GM23248 (cell line): ENCODE results near the gene SMARCC1. TPM values are rescaled to one million over a fixed set of nuclear protein-coding genes. Genes with fewer than 3 reads are reported as not detected.
"Not testable (repeated sequence)": the region's sequence is repeated elsewhere in the genome, so short reads cannot be mapped to it uniquely, and the experiment has no call there.

Experiments used
- DNase-seq: peaks from one replicate; pipeline ENCODE4 v3.0.0-alpha.2; 2015
- H2AFZ ChIP-seq: fragments of 200-600 bp; sonication (generic); 2 replicates; pipeline ENCODE4 v1.6.1; 2016; ENCODE audit warnings: antibody characterized with exemption
- H3F3A ChIP-seq: fragments of 200-600 bp; sonication (generic); 2 replicates; pipeline ENCODE4 v1.6.1; 2016; ENCODE audit warnings: mild to moderate bottlenecking, antibody characterized with exemption, mixed run types; ENCODE audit not compliant: insufficient read depth
- H3K27ac ChIP-seq: fragments of 200-600 bp; sonication (generic); 2 replicates; pipeline ENCODE4 v1.5.1; 2016; ENCODE audit warnings: mild to moderate bottlenecking
- H3K27me3 ChIP-seq: fragments of 200-600 bp; sonication (generic); replicated peaks from 2 replicates; pipeline ENCODE4 v1.6.1; 2016; ENCODE audit warnings: mild to moderate bottlenecking; ENCODE audit not compliant: insufficient read depth
- H3K36me3 ChIP-seq: fragments of 200-600 bp; sonication (generic); 2 replicates; pipeline ENCODE4 v1.6.1; 2016; ENCODE audit warnings: low read depth, mild to moderate bottlenecking
- H3K4me1 ChIP-seq: fragments of 200-600 bp; sonication (generic); 2 replicates; pipeline ENCODE4 v1.6.1; 2016; ENCODE audit warnings: mild to moderate bottlenecking; ENCODE audit not compliant: insufficient read depth
- H3K4me2 ChIP-seq: fragments of 200-600 bp; sonication (generic); one replicate; pipeline ENCODE4 v1.6.1; 2016; ENCODE audit warnings: mild to moderate bottlenecking; ENCODE audit not compliant: unreplicated experiment
- H3K4me3 ChIP-seq: fragments of 200-600 bp; sonication (generic); 2 replicates; pipeline ENCODE4 v1.5.1; 2016; ENCODE audit warnings: mild to moderate bottlenecking
- H3K79me2 ChIP-seq: fragments of 200-600 bp; sonication (generic); 2 replicates; pipeline ENCODE4 v1.6.1; 2016; ENCODE audit warnings: mild to moderate bottlenecking; ENCODE audit not compliant: insufficient read depth
- H3K9ac ChIP-seq: fragments of 200-600 bp; sonication (generic); 2 replicates; pipeline ENCODE4 v1.6.1; 2016; ENCODE audit warnings: mild to moderate bottlenecking
- H3K9me2 ChIP-seq: fragments of 200-600 bp; sonication (generic); 2 replicates; pipeline ENCODE4 v1.6.1; 2016; ENCODE audit warnings: mixed run types, mild to moderate bottlenecking, moderate library complexity; ENCODE audit not compliant: insufficient read depth
- H3K9me3 ChIP-seq: fragments of 200-600 bp; sonication (generic); one replicate; pipeline ENCODE4 v1.6.1; 2017; ENCODE audit warnings: low read depth
- H4K20me1 ChIP-seq: fragments of 200-600 bp; sonication (generic); 2 replicates; pipeline ENCODE4 v1.6.0; 2016; ENCODE audit not compliant: insufficient read depth
- EZH2 ChIP-seq: fragments of 200-600 bp; sonication (generic); IDR thresholded peaks from 2 replicates; pipeline ENCODE4 v1.6.1; 2018; ENCODE audit warnings: antibody characterized with exemption, mild to moderate bottlenecking; ENCODE audit not compliant: insufficient read depth, poor library complexity, severe bottlenecking
- EZH2phosphoT487 ChIP-seq: fragments of 200-600 bp; sonication (generic); IDR thresholded peaks from 2 replicates; pipeline ENCODE4 v1.6.1; 2018; ENCODE audit warnings: antibody characterized with exemption, moderate library complexity, mild to moderate bottlenecking, low read depth; ENCODE audit not compliant: insufficient read depth
- WGBS, 2 experiments: methylation state at CpG; one replicate each; pipeline ENCODE4 v1.1.6; 2015 to 2017; ENCODE audit warnings: low lambda C conversion rate in 2 of 2, low coverage in 1 of 2; ENCODE audit errors: missing lambda C conversion rate in 2 of 2; 5-methylcytosine and 5-hydroxymethylcytosine counted together
- in situ Hi-C: fragments of 300-500 bp; cut with MboI; formaldehyde crosslinking; loops from 2 replicates; pipeline ENCODE4 v1.15.0; 2020
- polyA plus RNA-seq: library from polyadenylated mRNA; unstranded; fragments of >200 nt; fragmentation: Nextera tagmentation; extraction: Ambion mirVana; gene quantifications from 2 replicates; pipeline ENCODE4 v1.2.1, GENCODE V29; 2016
- total RNA-seq: library from RNA; depleted of rRNA; stranded (reverse); fragments of >200 nt; shearing (Covaris generic); gene quantifications from 2 replicates; pipeline ENCODE4 v1.2.3, GENCODE V29; 2014

Gene SMARCC1
- total and polyA plus RNA-seq, 2 experiments from 2014 or later, result 31.5 to 40.9 TPM

- H3K27ac ChIP-seq, result no peak overlapping the region
- H3K4me2 ChIP-seq, result no peak overlapping the region
- 0 out of 2 replicates have a peak, but pooled peaks cover 7% of the 10 kb centered on the region for H3F3A ChIP-seq
- TF ChIP-seq EZH2 (no peak), EZH2phosphoT487 (no peak)
- 98% methylated on average over 3 of the region's 3 CpGs for WGBS, 2 experiments
- no peaks in the 10 kb centered on the region for H3K9me3 ChIP-seq
- peaks cover 100% of the 10 kb centered on the region for H3K79me2 ChIP-seq
- H2AFZ ChIP-seq, result no peak overlapping the region
- peaks cover 3% of the 10 kb centered on the region; the same call in 1 of the 2 replicates for H4K20me1 ChIP-seq
- no peak for DNase-seq
- H3K4me3 ChIP-seq, result no peak overlapping the region
- H3K4me1 ChIP-seq, result no peaks in the 10 kb centered on the region
- H3K9ac ChIP-seq, result no peak overlapping the region
- no peaks in the 10 kb centered on the region for H3K27me3 ChIP-seq
- in situ Hi-C loops, result no loop called here
- H3K9me2 ChIP-seq, result no peaks in the 10 kb centered on the region
- H3K36me3 ChIP-seq, result no peaks in the 10 kb centered on the region
Observed at GRCh38 chr3:47752716-47753115, 29.0 kb downstream of the SMARCC1 start.

GRCh38 chr3:47750811-47751354, 30.8 kb downstream of the SMARCC1 start:
- H3K4me3 ChIP-seq, H4K20me1 ChIP-seq, H3K9me2 ChIP-seq, H3K36me3 ChIP-seq, H3K9me3 ChIP-seq, H3K27me3 ChIP-seq, in situ Hi-C loops, H3K27ac ChIP-seq, H2AFZ ChIP-seq, H3K4me1 ChIP-seq, H3K4me2 ChIP-seq, H3K9ac ChIP-seq, DNase-seq, H3F3A ChIP-seq: not testable (repeated sequence)
- H3K79me2 ChIP-seq, result peaks cover 100% of the 10 kb centered on the region
- WGBS, 2 experiments, result 97% methylated on average over 12 of the region's 12 CpGs

DNA sequence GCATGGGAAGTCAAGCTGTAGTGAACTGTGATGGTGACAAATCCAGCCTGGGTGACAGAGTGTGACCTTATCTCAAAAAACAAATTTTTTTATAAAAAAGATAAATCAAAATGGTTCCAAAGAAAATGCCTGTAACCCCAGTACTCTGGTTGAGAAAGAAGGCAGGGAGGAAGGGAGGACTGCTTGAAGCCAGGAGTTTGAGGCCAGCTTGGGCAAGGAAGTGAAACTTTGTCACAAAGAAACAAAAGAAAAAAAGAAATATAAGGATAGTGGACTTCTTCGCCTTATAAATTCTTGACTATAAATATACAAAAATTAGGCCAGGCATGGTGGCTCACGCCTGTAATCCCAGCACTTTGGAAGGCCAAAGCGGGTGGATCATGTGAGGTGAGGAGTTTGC, 34.1 kb downstream of the SMARCC1 start:
- WGBS, 2 experiments, result 100% methylated on average over 3 of the region's 3 CpGs
- H3K79me2 ChIP-seq, result peaks cover 100% of the 10 kb centered on the region
- in situ Hi-C loops, result no loop called here

DNA sequence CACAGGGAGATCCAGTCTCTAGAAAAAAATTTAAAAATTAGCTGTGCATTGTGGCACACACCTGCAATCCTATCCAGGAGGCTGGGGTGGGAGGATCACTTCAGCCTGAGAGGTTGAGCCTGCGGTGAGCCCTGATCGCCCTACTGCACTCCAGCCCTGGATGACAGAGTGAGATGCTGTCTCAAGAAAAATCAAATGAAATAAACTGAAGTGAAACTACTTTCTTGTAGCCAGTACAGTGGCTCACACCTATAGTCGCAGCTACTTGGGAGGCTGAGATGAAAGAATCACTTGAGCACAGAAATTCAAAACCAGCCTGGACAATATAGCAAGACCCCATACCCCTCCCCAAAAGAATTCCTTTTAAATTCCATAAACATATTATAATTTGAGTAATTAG, 35.4 kb downstream of the SMARCC1 start:
- H3K9ac ChIP-seq, result no peak overlapping the region
- no peaks in the 10 kb centered on the region for H3K27me3 ChIP-seq
- H3K4me3 ChIP-seq, result no peak overlapping the region
- peaks cover 11% of the 10 kb centered on the region; the same call in 1 of the 2 replicates for H3F3A ChIP-seq
- no peaks in the 10 kb centered on the region for H3K9me2 ChIP-seq
- no peak overlapping the region for H2AFZ ChIP-seq
- peaks cover 100% of the 10 kb centered on the region for H3K79me2 ChIP-seq
- H4K20me1 ChIP-seq, result no peaks in the 10 kb centered on the region; the same call in 1 of the 2 replicates
- no peak overlapping the region for H3K4me2 ChIP-seq
- H3K27ac ChIP-seq, result no peak overlapping the region
- in situ Hi-C loops, result no loop called here
- no peaks in the 10 kb centered on the region for H3K9me3 ChIP-seq
- H3K4me1 ChIP-seq, result no peaks in the 10 kb centered on the region
- 0 out of 2 replicates have a peak, but pooled peaks cover 3% of the 10 kb centered on the region for H3K36me3 ChIP-seq
- no peak for DNase-seq
- TF ChIP-seq EZH2, result no peak
- no peak for TF ChIP-seq EZH2phosphoT487
- 81 to 86% methylated on average over 3 of the region's 3 CpGs for WGBS, 2 experiments

More for the DNA sequence above, 34.1 kb downstream of the SMARCC1 start:
- Histone ChIP-seq H3K36me3 (0 out of 2 replicates have a peak, but pooled peaks cover 3% of the 10 kb centered on the region), H3K27ac (no peak overlapping the region), H3K4me1 (no peaks in the 10 kb centered on the region), H4K20me1 (no peaks in the 10 kb centered on the region; the same call in 1 of the 2 replicates), H3K27me3 (no peaks in the 10 kb centered on the region), H2AFZ (no peak overlapping the region), H3K4me3 (no peak overlapping the region), H3F3A (peaks cover 8% of the 10 kb centered on the region; the same call in 1 of the 2 replicates), H3K9me3 (no peaks in the 10 kb centered on the region), H3K9me2 (no peaks in the 10 kb centered on the region), H3K9ac (no peak overlapping the region), H3K4me2 (no peak overlapping the region)
- DNase-seq, result no peak
- TF ChIP-seq EZH2phosphoT487 (no peak), EZH2 (no peak)

DNA sequence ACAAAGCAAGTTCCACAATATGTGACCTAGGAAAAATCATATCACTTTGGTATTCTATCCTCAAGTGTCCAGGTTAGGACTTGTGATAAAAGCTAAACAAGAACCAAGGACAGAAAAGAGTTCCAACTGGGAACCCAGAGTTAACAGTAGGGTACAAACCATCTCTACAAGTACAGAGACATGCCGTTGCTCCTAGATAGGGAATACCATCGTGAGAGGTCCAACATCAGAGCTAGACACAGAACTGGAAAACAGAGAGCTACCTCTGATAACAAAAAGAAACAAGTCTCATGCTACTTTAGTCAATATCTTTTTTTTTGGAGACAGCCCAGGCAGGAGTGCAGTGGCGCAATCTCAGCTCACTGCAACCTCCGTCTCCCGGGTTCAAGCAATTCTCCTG, 37.8 kb downstream of the SMARCC1 start:
- Histone ChIP-seq H3F3A (peaks cover 11% of the 10 kb centered on the region; the same call in 1 of the 2 replicates), H3K27me3 (no peaks in the 10 kb centered on the region), H3K9me3 (no peaks in the 10 kb centered on the region), H2AFZ (no peak overlapping the region), H3K9me2 (no peaks in the 10 kb centered on the region), H3K4me2 (no peak overlapping the region), H4K20me1 (no peaks in the 10 kb centered on the region; the same call in 1 of the 2 replicates), H3K36me3 (0 out of 2 replicates have a peak, but pooled peaks cover 3% of the 10 kb centered on the region), H3K9ac (no peak overlapping the region), H3K4me3 (no peak overlapping the region), H3K4me1 (no peaks in the 10 kb centered on the region), H3K79me2 (peaks cover 100% of the 10 kb centered on the region), H3K27ac (peak overlapping the region; percentile 15; the same call in 1 of the 2 replicates)
- DNase-seq, result no peak
- 74 to 86% methylated on average over 5 of the region's 5 CpGs for WGBS, 2 experiments
- in situ Hi-C loops, result no loop called here
- TF ChIP-seq EZH2 (no peak), EZH2phosphoT487 (no peak)

GRCh38 chr3:47743352-47743751, 38.3 kb downstream of the SMARCC1 start:
- H2AFZ ChIP-seq, H3K4me1 ChIP-seq, H3K27me3 ChIP-seq, H3K36me3 ChIP-seq, in situ Hi-C loops, H3K4me2 ChIP-seq, H3K9me2 ChIP-seq, H3K9me3 ChIP-seq, H3K9ac ChIP-seq, H3K4me3 ChIP-seq, H4K20me1 ChIP-seq: not testable (repeated sequence)
- Histone ChIP-seq H3K79me2 (peaks cover 100% of the 10 kb centered on the region), H3K27ac (peak overlapping the region; percentile 15; the same call in 1 of the 2 replicates), H3F3A (peaks cover 11% of the 10 kb centered on the region; the same call in 1 of the 2 replicates)
- peak; percentile 30 for DNase-seq
- 71 to 73% methylated on average over 6 of the region's 6 CpGs for WGBS, 2 experiments
